HL-60 (cell line): ENCODE results near the gene SF3A2.

ENCODE experiments used
- GABPA ChIP-seq: IDR thresholded peaks from 2 replicates; pipeline ENCODE4 v1.6.1; 2012; ENCODE audit warnings: low read depth
- POLR2AphosphoS5 ChIP-seq: IDR thresholded peaks from 2 replicates; pipeline ENCODE4 v1.6.1; 2012; ENCODE audit warnings: low read depth
- SPI1 ChIP-seq: IDR thresholded peaks from 2 replicates; pipeline ENCODE4 v1.6.1; 2012; ENCODE audit warnings: low read depth, mild to moderate bottlenecking, borderline replicate concordance
- TF ChIP-seq, protein P1 (sequence below): IDR thresholded peaks from one replicate; pipeline ENCODE4 v1.5.1; 2011; ENCODE audit warnings: low read length, control low read depth, inconsistent platforms; ENCODE audit not compliant: insufficient read depth
- TF ChIP-seq, protein P2 (sequence below): IDR thresholded peaks from 2 replicates; pipeline ENCODE4 v1.6.1; 2012; ENCODE audit warnings: low read depth; ENCODE audit not compliant: insufficient replicate concordance

DNA sequence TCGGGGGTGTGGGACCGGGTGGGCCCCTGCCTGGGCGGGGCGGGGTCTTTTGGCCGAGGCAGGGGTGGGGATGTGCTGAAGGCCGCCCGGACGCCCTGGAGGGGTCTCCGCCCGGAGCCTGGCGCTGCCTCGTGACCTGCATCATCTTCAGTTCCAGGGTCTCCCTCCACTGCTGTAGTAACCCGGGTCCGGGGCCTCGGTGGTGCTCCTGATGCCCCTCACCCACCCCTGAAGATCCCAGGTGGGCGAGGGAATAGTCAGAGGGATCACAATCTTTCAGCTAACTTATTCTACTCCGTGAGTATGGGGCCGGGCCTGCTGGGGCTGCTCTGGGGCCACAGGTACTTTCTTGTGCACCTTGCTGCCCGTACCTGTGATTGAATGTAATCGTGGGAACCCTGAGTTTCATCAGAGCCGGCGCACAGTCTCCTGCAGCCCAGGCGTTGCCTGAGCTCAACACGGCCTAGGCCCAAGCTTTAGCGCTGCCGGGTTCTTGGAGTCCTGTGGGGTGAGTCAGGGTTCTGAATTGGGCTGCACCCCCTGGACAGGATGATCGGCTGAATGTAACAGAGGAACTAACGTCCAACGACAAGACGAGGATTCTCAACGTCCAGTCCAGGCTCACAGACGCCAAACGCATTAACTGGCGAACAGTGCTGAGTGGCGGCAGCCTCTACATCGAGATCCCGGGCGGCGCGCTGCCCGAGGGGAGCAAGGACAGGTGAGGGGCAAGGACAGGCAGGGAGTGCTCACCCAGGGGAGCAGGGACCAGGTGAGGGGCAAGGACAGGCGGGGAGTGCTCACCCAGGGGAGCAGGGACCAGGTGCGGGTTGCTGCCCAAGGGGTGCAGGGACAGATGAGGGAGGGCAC is 34.8 kb downstream of the SF3A2 start:
- TF ChIP-seq, protein P1, sequence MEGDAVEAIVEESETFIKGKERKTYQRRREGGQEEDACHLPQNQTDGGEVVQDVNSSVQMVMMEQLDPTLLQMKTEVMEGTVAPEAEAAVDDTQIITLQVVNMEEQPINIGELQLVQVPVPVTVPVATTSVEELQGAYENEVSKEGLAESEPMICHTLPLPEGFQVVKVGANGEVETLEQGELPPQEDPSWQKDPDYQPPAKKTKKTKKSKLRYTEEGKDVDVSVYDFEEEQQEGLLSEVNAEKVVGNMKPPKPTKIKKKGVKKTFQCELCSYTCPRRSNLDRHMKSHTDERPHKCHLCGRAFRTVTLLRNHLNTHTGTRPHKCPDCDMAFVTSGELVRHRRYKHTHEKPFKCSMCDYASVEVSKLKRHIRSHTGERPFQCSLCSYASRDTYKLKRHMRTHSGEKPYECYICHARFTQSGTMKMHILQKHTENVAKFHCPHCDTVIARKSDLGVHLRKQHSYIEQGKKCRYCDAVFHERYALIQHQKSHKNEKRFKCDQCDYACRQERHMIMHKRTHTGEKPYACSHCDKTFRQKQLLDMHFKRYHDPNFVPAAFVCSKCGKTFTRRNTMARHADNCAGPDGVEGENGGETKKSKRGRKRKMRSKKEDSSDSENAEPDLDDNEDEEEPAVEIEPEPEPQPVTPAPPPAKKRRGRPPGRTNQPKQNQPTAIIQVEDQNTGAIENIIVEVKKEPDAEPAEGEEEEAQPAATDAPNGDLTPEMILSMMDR = no peak
- TF ChIP-seq POLR2AphosphoS5 = no peak
- TF ChIP-seq, protein P2, sequence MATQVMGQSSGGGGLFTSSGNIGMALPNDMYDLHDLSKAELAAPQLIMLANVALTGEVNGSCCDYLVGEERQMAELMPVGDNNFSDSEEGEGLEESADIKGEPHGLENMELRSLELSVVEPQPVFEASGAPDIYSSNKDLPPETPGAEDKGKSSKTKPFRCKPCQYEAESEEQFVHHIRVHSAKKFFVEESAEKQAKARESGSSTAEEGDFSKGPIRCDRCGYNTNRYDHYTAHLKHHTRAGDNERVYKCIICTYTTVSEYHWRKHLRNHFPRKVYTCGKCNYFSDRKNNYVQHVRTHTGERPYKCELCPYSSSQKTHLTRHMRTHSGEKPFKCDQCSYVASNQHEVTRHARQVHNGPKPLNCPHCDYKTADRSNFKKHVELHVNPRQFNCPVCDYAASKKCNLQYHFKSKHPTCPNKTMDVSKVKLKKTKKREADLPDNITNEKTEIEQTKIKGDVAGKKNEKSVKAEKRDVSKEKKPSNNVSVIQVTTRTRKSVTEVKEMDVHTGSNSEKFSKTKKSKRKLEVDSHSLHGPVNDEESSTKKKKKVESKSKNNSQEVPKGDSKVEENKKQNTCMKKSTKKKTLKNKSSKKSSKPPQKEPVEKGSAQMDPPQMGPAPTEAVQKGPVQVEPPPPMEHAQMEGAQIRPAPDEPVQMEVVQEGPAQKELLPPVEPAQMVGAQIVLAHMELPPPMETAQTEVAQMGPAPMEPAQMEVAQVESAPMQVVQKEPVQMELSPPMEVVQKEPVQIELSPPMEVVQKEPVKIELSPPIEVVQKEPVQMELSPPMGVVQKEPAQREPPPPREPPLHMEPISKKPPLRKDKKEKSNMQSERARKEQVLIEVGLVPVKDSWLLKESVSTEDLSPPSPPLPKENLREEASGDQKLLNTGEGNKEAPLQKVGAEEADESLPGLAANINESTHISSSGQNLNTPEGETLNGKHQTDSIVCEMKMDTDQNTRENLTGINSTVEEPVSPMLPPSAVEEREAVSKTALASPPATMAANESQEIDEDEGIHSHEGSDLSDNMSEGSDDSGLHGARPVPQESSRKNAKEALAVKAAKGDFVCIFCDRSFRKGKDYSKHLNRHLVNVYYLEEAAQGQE = no peak
- TF ChIP-seq GABPA = no peak
- TF ChIP-seq SPI1 = no peak
